ENCODE results near the gene PTPN3.

The PTPN3 gene

DNA sequence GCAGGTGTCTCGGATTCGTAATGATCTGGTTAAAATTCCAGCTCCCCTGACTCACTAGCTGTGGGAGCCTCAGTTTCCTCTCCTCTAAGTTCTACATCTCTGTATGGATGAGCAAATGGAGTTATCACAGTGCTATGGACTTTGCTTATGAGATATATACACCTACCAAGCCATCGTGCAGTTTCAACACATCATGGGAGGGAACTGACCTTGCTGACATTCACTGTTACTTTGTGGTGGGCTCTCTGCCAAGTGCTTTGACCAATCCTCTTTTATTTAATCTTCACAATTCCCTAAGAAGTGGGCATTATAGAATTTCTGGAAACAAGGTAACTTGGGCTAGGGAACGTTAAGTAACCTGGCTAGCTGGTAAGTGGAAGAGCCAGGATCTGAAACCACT, 70.2 kb downstream of the PTPN3 start:
- no peak for TF ChIP-seq POLR2A (IDR thresholded peaks at IDR 0.05; ENCODE audit: low read depth, low read length)
- DNase-seq (ENCODE audit: insufficient read length, low spot score) (no peak), FAIRE-seq (no peak)

DNA sequence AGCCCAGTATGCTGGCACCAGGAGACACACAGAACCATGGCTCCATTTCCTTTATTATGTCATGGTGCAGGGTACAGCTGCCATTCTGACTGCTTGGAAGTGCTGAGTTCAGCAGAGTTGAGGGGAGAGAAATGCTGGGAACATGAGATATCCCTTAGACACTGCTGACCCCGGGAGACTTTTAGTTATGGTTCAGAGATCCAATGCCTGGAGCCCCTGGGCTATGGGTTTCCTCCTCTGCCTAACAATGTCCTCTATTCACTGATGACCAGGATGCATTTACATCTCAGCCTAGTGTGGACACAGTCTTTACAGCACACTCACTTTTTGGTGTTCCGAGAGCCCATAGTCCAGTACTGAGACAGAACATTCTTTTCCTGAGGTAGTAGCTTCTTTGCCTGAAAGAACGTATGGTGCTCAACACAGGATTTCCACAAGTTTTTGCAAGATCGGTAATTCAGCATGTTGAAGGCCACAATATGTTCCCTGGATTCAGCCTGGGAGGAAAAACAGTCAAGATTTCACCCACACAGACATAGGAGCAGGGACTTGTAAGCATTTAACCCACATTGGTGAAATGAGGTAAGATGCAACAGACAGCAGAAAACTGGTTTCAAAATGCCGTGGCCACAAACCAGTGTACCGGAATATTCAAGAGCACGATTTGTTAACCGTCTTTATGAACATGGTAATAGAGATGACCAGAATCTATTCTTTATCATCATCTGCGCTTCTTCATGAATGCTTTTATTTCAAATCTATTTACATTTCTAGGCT, 71.3 kb downstream of the PTPN3 start:
- DNase-seq (ENCODE audit: insufficient read length, low spot score), result no peak
- FAIRE-seq, result no peak
- no peak for TF ChIP-seq POLR2A (IDR thresholded peaks at IDR 0.05; ENCODE audit: low read depth, low read length)

DNA sequence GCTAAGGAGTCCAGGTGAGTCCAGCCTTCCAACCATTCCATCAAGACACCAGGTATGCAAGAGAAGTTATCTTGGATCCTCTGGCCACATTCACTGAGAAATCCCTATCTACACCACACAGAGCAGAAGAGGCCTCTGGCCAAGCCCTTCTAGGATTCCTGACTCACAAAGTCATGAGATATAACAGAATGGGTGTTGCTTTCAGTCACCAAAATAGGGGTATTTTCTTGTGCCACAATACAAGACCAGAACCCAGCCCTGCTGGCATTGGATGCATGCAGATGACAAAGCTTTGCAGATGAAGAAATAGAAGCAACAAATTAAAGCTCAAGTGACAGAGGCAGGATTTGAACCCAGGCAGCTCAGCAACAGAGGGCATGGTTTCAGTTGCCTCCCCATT, 73.5 kb downstream of the PTPN3 start:
- TF ChIP-seq POLR2A (IDR thresholded peaks at IDR 0.05; ENCODE audit: low read depth, low read length), result no peak
- FAIRE-seq (no peak), DNase-seq (ENCODE audit: insufficient read length, low spot score) (no peak)

DNA sequence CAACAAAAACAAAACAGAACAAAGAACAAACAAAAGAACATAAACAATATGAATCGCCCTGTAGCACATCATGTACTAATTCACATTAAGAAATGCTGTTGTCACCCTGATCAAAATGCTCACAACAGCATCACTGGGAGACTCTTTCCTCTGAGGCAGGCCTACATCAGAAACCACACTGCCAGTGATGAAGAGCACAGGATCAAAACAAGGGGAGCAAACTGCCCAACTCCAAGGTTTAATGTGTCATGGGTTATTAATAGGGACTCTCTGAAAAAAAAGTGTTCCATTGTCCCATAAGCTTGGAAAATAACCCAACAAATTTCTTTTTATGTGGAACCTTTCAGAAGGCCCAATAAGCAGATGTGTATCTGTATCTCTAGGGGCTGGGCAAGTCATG, 74.2 kb downstream of the PTPN3 start:
- TF ChIP-seq POLR2A (IDR thresholded peaks at IDR 0.05; ENCODE audit: low read depth, low read length), result no peak
- no peak for FAIRE-seq
- DNase-seq (ENCODE audit: insufficient read length, low spot score), result no peak

DNA sequence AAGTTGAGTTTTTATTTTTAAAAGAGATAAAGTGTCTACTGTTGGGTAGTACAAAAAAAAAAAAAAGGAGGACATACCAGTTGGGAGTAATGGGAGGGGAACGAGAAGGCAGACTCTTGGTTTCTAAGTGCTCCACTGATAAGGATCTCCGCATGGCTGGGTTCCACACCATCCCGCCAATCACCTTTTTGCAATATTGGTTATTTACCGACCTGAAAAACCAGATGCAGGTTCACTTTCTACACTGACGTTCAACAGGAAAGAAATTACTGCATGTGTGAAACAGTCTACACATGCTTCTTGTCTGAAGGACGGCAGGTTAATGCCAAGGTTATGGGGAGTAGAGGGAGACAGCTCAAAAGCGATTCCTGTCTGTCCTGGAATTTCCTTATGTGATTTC, 75.5 kb downstream of the PTPN3 start:
- no peak for TF ChIP-seq POLR2A (IDR thresholded peaks at IDR 0.05; ENCODE audit: low read depth, low read length)
- DNase-seq (ENCODE audit: insufficient read length, low spot score) (no peak), FAIRE-seq (no peak)

DNA sequence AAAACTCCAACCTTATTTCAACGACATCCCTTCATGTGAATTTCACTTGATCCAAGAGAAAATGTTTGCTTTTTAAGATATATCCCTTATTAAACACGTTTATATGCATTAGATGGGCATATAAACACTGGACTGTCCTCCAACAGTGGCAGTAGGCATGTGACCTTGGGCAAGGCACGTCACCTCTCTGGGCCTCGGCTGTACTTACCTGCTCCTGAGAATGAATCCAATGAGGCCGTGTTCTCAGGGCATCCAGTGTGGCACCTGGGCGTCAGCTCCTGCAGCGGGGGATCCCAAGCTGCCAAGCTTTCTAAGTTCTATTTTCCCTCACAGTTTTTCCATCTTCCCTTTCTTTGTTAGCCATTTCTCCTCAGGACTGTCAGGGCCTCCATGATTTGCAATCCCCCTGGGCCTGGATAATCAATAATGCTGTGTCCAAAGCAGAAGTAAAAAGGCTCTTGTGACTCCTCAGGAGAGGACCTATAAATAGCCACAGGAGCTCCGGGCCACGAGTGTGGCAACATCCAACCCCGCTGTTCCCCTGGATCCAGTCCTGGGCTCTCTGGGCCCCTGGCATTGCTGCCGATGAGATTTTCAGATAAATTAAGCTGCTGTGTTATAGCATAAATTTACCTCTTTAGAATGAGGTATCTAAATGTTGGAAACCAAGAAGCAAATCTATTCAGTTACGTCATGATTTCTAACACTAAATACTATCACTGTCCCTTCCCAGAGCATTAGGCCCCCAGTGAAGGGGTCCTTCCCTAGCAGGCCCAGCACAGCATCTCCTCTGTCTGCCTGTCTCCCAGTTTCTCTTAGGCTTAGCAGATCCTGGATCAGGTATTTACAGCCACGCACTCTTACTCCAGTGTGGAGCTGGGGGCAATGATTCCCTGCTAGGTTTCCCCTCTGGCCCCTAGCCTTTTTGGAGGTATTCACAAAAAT, 76.8 kb downstream of the PTPN3 start:
- DNase-seq (ENCODE audit: insufficient read length, low spot score) (no peak), FAIRE-seq (no peak)
- no peak for TF ChIP-seq POLR2A (IDR thresholded peaks at IDR 0.05; ENCODE audit: low read depth, low read length)

DNA sequence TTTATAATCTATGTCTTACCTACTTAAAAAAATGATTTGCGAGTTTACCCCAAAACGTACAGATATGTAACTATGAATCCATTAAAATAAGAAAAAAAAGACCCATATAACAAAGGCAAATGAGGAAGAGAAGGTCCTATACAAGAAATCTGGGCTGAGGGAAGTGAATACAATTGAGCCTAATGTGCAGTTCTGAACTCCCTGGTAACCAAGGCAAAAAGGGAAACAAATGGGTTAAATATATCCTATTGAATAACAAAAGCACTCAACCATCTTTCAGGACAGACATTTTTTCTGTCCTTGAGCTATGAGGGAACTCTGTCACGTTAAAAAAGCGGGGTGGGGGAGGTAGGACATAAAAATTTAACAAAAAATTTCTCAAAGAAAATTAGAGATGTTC, 78.6 kb downstream of the PTPN3 start:
- no peak for FAIRE-seq
- no peak for DNase-seq (ENCODE audit: insufficient read length, low spot score)
- TF ChIP-seq POLR2A (IDR thresholded peaks at IDR 0.05; ENCODE audit: low read depth, low read length), result no peak

DNA sequence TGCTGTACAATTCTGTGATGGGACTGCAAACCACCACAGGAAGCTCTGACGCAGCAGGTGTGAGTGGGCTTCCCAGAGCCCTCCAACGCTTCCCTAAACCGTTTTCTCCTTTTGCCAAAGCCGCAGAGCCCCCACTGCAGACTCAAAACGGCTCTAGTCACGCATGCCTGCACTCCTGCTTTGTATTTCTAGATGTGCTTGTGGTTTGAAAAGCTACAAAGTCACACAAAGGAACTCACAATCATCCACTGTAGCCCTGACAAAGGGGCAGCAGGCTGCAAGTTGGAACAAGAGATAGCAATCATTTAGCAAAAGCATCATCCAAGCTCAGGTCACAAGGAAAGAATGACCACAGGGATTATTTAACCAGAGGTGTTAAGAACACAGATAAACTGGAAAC, 79.3 kb downstream of the PTPN3 start:
- FAIRE-seq, result no peak
- DNase-seq (ENCODE audit: insufficient read length, low spot score), result no peak
- no peak for TF ChIP-seq POLR2A (IDR thresholded peaks at IDR 0.05; ENCODE audit: low read depth, low read length)

DNA sequence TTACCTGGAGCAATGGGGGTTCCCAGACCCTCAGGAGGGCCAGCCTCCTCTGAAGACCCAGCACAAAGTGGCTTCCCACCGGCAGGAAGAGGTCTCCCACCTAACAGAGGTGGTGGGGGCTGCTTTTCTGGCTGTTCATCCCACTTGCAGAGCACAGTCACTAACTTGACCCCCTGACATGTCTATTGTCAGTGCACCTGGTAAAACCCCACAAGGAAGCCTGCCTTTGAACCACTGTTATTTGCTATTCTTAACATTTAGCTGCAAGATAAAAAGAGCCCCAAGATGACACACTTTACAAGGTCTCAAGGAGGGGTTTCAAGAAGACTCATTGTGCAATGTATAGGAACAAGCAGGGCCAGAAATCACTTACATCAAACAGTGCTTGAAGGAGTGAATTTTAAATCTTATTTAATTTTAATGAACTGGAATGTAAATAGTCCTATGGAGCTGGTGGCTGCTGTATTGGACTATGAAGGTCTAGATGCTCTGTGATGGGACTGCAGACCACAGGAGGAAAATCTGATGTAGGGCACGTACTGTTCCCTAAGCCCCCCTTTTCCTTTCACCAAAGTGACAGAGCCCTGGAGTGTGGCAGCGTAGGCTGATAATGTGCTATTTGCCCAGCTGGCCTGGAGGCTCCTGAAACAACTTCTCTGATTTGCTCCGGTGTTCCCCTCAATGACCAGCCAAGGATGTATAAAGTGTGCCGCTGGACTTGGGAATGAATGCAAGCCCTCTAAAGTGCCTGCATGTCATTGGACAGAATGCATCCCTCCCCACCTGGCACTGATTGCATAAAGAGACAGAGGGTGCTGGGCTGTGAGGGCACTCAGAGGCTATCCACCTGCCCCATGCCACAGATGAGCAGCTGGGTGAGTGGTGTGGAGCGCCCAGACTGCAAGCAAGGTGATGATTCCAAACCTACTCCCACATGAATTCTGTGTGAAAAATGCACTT, 80.2 kb downstream of the PTPN3 start:
- no peak for DNase-seq (ENCODE audit: insufficient read length, low spot score)
- no peak for FAIRE-seq
- TF ChIP-seq POLR2A (IDR thresholded peaks at IDR 0.05; ENCODE audit: low read depth, low read length), result no peak

DNA sequence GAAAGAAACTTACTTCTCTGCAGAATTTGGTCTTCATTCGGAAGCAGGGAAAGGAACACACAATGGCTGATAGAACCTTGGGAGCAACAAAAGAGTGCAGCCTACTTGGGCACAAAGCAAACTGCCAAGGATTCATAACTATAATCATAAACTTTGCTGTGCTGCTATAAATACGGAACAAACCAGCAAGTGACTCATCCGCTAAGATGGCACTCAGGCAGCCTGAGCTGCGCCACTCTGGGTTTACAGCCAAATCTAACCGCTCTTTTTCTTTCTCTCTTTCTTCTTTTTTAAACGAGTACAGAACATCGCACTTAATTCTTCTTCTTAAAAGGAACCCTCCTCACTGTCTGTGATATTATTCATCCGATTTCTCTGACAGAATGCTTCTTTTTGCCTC, 81.1 kb downstream of the PTPN3 start:
- FAIRE-seq (no peak), DNase-seq (ENCODE audit: insufficient read length, low spot score) (no peak)
- no peak for TF ChIP-seq POLR2A (IDR thresholded peaks at IDR 0.05; ENCODE audit: low read depth, low read length)

DNA sequence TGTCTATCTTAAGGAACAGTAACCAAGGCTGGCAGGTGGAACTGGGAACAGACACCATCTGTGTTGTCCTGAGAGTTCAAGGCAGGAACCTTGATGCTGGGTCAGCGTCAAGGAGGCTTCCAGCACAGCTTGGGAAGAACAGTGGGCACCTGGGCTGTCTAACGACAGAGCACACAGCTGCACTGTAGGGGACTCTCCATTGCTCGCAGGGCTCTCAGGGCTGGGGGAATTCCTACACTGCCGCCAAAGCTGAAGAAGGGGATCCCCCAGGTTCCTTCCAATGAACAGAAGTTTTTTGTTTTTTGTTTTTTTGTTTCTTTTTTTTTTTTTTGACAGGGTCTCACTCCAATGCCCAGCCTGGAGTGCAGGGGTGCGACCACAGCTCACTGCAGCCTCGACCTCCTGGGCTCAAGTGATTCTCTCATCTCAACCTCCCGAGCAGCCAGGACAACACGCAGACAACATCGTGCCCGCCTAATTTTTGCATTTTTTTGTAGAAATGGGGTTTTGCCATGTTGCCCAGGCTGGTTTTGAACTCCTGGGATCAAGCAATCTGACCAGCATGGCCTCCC, 81.9 kb downstream of the PTPN3 start:
- TF ChIP-seq POLR2A (IDR thresholded peaks at IDR 0.05; ENCODE audit: low read depth, low read length), result no peak
- FAIRE-seq (no peak), DNase-seq (ENCODE audit: insufficient read length, low spot score) (no peak)

DNA sequence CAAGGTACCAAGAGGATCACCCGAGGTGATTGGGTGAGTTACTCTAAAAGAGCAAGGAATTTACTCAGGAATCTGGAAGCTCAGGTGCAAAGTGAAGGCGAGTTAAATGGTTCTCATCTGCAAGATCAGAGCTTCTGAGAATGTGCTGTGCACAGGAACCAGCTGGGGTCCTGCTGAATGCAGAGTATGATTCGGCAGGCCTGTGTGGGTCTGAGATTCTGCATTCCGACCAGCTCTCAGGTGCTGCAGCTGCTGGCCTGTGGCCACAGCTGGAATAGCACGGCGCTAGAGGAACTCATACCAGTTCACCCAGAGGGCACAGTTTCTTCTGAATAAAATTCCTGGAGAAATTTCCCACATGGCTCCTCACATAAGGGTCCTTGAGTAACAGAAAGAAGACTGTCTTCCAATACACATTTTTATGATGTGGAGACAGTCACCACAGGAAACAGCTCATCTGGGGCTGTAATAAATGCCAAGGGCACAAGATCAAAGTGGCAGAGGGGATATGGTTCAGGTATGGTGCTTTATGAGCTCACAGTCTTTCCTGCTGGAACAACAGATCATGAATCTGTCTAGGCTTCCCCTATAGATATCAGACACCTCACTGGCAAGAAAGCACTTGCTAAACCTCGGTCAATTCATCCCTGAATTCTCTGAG, 83.9 kb downstream of the PTPN3 start:
- TF ChIP-seq POLR2A (IDR thresholded peaks at IDR 0.05; ENCODE audit: low read depth, low read length), result no peak
- DNase-seq (ENCODE audit: insufficient read length, low spot score) (no peak), FAIRE-seq (no peak)

DNA sequence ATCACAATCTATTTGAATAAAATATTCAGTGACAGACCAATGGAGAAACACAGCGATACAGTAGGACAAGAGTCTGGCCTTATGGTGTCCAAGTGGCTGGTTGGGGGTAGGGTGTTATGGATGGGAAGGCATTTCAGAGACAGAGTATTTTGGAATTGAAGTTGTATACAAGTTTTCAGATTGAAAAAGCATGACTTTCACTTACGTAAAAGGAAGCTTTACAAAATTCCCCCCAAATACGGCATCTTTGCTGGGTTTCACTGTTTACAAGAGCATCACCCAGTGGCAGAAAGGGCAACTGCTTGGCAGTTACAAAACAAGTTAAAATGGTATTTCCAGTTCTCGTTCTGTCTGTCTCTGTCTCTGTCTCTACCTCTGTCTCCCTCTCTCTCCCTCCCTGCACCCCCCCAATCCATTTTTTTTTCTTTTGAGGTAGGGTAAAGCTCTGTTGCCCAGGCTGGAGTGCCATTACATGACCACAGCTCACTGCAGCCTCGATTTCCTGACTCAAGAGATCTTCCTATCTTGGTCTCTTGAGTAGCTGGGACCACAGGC, 86.2 kb downstream of the PTPN3 start:
- no peak for TF ChIP-seq POLR2A (IDR thresholded peaks at IDR 0.05; ENCODE audit: low read depth, low read length)
- DNase-seq (ENCODE audit: insufficient read length, low spot score) (peak; percentile 41), FAIRE-seq (no peak)

All from H54 (cell line).